GM21786 (cell line): ENCODE results near the gene BLTP2.
"Not testable (repeated sequence)": the region's sequence is repeated elsewhere in the genome, so short reads cannot be mapped to it uniquely, and the experiment has no call there.

Experiments used
- ATAC-seq: cut with Tn5 transposase; IDR thresholded peaks from one replicate; pipeline ENCODE4 v1.9.1; 2021; ENCODE audit not compliant: unreplicated experiment

BLTP2 gene

DNA sequence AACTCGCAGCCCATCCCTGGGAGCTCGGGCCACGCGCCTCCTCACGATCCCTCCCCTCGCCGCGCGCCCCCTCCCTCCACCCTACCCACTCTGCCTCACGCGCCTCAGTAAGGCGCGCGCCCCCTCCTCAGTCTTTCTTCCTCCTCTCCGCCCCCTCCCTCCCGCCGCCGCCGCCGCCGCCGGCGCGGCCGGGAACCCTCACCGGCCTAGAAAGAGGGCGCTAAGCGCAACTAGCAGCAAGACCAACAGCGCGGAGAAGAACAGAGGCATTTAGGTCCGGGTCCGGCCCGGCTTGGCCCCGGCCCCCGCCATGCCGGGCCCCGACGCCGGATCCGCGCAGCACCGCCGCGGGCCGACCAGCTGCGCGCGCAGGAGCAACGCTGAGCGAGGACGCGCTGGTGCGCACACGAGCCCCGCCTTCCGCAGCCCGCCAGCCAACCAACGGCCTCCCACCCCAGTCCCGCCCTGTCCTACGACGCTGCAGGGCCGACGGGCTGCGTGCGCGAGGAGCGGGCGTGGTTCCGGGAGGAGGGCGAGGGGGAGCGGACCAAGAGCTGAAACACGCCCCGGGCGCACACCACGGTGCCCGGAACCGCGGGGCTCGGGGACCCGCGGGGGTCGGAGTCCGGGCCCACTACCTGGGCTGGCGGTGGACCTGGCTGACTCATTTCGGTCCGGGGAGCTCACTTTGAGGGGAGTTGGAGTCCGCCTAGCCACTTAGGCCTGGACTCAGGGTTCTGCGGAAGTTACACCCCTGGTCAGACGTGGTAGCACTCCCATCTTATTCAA, at the start of gene BLTP2:
TSS of gene BLTP2 (minus strand) at position 372 of the 789 bp plus-strand sequence. CDS start at position 270, 102 bp downstream.
- peak; percentile 94 for ATAC-seq

DNA sequence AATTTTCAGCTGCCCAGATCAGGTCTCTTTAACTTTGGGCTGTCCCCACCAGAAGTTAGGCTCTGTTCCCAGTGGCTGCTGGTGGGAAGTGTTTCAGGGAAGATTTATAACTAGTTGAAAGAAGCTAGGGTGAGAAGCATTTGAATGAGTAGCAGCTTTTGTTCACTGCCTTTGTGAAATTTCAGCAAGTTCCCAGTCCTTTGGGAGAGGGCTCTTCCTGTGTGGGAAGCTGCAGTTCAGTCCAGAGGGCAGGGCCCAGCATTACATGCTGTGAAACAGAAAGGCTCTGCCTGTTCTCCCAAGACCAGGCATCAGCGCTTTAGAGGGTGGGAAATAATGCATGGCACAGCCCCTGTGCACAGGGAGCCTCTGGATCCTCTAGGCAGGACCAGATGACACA, 48.9 kb upstream of the BLTP2 start:
- ATAC-seq, result no peak

DNA sequence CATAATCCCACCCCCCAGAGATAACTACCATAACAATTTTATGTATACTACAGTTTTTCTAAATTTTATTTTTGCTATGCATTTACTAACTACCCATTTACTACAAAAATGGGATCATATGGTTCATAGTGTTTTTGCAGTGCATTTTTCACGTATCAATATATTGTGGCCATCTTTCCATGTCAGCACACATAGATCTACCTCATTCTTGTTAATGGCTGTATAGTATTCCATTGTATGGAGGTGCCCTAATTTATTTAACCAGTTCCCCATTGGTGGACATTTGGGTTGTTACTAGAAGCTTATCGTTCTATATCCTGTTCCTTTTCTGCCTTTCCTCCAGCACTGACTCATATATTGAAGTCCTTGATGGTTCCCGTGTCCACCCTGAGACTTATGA, 44.1 kb upstream of the BLTP2 start:
- no peak for ATAC-seq

DNA sequence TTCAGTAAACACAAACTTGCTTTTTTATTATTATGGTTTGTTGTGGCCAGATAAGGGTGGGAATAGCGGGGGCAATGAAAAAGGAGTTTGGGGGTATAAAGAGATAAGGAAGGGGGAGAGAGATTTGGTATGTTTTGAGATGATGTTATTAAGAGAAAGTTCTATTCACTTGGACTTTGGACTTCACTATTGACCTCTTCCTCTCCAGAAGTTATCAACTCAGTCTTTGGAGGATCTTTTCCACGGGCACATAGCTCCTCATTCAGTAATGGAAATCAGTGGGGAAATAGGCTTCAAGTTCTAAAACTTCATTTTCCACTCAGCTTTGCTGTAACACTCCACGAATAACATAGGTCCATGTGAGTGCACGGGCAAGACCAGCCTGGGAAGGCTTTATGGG, 43.5 kb upstream of the BLTP2 start:
- no peak for ATAC-seq

DNA sequence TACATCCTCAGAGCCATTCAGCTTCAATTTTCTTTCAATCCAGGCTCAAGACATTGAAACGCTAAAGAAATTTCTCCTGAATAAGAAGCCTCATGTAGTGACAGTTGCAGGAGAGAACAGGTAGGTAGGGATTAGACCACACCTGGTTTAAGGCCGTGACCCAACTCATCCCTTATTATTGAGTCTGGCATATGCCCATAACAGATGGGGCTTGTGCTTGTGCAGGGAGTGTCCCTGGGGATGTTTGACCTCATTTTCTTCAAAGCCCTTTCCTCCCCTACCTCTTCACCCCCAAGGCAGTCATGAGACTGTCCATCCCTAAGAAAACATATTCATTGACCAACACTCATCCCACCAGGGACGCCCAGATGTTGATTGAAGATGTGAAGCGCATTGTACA, 41.3 kb upstream of the BLTP2 start:
- no peak for ATAC-seq

DNA sequence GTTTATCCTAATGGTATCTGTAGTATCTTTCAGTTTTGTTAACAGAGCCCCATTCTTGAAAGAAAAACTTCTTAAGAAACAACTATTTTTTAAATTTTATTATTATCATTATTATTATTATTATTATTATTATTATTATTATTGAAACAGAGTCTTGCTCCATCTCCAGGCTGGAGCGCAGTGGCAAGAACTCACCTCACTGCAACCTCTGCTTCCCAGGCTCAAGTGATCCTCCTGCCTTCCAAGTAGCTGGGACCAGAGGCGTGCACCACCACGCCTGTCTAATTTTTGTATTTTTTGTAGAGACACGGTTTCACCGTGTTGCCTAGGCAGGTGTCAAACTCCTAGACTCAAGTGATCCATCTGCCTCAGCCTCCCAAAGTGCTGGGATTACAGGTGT, 40.4 kb upstream of the BLTP2 start:
- ATAC-seq, result no peak

DNA sequence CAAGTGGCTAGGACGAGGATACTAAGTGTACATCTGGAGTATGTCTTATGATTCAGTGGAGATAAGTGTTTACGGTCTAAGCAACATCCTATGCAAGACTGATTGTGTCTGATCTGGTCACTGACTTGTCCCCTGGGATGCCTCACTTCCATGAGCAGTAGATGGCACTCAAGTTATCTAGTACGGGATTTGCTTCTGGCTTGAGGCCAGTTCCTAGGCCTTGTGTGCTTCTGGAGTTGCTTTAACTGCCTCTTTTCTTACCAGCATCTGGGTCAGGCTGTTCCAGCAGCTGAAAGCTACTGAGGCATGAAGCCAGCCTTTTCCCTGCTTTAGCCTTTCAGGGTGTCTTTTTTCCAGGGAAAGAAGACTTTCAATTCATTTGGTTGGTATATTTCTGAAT, 40.0 kb upstream of the BLTP2 start:
- ATAC-seq, result no peak

DNA sequence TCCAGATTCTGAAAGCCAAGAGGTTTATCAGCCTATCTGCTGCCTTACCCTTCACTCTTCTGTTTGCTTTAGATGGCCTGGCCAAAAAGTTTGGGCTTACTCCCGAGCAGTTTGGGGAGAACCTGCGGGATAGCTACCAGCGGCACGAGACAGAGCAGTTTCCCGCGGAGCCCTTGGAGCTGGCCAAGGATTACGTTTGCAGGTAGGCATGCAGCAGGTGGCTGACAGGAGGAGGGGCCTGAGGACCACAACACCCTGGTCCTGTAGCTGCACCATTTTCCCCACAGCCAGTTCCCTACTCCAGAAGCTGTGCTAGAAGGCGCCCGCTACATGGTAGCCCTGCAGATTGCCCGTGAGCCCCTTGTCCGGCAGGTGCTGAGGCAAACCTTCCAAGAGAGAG, 37.7 kb upstream of the BLTP2 start:
- no peak for ATAC-seq

DNA sequence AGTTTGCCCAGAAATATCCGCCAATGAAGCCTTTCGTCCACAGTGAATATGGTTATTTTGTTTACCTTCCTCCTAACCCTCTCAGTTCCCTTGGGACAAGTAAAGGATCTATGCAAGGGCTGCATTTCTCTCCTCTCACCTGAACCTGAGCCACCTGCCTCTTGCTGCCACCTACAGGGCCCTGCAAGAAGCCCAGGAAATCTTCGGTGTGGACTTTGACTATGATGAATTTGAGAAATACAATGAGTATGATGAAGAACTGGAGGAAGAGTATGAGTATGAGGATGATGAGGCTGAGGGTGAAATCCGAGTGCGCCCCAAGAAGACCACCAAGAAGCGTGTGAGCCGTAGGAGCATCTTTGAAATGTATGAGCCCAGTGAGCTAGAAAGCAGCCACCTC, 31.0 kb upstream of the BLTP2 start:
- no peak for ATAC-seq

DNA sequence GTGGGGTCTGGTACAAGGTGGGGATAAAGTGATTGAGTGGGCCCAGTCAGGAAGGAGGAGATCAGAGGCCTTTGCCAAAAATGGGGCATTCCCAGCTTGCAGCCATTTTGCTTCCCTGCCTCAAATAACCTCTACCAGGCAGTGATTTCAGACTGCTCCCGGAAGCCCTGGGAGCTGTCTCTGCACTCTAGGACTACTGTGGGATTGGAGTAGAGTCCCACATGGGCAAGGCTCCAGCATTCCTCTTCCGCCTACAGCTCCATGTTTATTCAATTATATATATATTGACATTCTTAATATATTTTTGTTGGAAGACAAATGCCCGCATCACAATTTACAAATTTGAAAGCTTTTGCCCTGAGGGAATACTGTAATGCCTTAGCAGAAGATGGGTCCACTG, 30.5 kb upstream of the BLTP2 start:
- no peak for ATAC-seq

DNA sequence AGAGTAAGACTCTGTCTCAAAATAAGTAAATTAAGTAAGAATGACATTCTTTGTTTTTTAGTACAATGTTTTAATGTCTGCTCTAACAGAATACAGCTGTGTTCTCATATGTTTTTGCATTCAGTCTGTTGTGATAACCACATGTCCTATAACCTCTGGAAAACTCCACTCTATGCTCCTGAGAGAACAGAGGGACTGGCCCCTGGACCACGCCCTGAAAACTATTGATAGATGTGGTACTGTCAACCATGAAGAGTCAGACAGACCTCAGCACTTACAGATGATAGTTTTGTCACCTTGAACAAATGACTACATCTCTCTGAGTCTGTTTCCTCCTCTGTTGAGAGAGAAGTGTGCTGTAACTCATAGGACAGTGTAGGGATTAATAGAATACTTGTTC, 25.0 kb upstream of the BLTP2 start:
- ATAC-seq, result no peak

DNA sequence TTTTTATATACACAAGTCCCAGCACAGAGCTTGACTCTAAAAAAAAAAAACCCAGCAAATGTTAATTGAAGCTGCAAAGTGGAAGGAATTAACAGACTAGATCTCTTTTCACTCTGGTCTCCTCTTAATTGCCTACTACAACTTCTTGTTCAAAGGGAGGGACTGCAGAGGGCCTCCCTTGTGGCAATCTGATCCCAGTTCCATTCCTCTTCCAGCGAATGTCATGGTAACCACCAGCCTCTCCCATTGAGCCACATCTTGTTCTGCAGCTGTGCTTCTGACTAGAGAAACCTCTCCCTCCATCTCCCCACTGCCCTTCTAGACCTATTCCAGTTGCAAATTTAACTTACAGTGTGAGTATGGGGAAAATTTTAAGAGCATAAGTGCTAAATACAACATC, 22.9 kb upstream of the BLTP2 start:
- ATAC-seq, result no peak

DNA sequence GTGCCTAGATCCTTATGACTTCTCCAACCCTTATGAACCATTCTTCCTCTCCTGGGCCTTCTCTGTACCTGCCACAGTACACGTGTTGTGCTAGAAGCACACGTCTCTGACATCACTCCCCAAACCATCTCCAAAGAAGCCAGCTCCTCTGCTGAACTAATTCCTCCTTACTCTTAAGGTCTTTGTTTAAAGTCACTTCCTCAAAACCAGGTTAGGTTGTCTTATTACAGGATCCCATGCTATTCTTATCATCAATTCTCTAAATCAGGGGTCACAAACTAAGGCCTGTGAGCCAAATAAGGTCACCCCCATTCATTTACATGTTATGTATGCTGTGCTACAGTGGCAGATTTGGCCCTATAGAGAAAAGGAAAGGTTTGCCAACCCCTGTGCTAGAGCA, 21.0 kb upstream of the BLTP2 start:
- ATAC-seq, result no peak

DNA sequence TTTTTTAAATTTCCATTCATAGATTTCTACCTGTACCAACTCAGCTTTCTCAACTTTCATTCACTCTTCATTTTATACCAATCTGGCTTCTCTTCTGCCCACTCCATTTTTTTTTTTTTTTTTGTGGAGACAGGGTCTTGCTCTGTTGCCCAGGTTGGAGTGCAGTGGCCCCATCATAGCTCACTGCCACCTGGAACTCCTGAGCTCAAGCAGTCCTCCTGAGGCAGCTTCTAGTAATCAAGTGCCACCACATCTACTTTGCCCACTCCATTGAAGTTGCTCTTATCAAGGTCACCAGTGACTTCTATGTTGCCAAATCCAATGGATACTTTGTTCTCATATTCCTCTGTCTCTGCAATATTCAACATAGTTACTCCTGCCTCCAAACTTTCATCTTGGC, 18.8 kb upstream of the BLTP2 start:
- ATAC-seq, result no peak

DNA sequence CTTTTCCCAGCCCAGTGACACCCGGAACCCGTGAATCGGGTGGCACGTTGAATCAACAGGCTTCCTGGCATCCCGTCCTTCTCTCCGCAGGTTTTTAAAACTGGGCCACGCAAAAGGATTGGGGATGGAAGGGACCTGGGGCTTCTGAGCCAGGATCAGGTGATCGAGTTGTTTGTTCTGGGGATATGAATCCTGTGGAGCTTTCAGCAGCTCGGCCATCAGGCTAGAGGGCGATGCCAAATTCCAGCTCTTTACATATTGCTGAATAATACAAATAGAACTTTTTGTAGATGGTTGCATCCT, 17.5 kb upstream of the BLTP2 start:
- no peak for ATAC-seq

DNA sequence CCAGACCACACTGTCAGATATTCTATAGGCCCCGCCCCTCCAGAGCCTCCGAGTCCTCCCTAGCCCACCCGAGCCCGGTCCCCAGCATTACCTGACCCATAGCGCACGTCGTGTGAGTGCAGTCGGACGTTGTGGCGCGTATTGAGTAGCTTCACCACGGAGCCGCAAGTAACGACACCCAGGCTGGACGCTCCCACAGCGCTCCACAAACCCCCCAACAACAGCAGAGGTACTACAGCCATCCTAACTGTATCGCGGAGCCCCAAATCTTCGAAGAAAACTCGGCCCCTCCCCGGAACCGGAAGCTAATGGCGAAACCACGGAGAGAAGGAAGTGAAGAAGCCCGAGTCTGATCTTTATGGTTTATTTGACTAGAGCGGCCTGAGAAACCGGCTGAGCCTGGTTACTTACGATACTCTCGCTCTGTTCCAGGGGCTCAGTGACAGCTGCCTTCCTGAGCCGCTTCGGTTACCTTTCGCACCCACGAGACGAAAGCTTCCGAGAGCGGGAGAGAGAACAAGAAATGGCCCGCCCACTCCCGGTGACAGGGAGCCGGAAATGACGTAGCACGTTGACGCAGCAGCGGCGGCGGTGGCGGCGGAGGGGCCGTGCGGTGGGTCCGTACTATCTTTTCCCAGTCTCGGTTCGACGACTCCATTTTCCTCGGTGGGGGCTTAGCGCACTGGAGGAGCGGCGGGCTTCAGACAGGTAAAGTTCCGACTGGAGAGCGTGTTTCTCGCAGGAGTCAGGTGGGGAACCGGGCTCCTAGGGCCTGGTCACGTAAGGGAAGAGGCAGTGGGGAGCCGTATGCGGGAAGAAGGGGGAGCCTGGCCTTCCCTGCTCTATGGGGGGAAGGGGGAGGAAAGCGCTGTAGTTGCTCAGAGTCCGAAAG, 16.9 kb upstream of the BLTP2 start, which contains the start of the genes SDF2 and SUPT6H:
TSS of gene SDF2 (minus strand) at position 272 of the 892 bp plus-strand sequence. CDS start at position 242, 30 bp downstream.
TSS of gene SUPT6H (plus strand) at position 571 of the 892 bp plus-strand sequence. CDS start 11,197 bp downstream, outside the sequence.
- peak; percentile 81 for ATAC-seq

DNA sequence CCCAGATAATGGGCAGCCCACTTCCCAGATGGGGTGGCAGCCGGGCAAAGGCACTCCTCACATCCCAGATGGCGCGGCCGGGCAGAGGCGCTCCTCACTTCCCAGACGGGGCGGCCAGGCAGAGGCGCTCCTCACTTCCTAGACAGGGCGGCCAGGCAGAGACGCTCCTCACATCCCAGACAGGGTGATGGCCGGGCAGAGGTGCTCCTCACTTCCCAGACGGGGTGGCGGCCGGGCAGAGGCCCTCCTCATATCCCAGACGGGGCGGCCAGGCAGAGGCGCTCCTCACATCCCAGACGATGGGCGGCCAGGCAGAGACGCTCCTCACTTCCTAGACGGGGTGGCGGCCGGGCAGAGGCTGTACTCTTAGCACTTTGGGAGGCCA, 14.5 kb upstream of the BLTP2 start:
- not testable (repeated sequence) for ATAC-seq

DNA sequence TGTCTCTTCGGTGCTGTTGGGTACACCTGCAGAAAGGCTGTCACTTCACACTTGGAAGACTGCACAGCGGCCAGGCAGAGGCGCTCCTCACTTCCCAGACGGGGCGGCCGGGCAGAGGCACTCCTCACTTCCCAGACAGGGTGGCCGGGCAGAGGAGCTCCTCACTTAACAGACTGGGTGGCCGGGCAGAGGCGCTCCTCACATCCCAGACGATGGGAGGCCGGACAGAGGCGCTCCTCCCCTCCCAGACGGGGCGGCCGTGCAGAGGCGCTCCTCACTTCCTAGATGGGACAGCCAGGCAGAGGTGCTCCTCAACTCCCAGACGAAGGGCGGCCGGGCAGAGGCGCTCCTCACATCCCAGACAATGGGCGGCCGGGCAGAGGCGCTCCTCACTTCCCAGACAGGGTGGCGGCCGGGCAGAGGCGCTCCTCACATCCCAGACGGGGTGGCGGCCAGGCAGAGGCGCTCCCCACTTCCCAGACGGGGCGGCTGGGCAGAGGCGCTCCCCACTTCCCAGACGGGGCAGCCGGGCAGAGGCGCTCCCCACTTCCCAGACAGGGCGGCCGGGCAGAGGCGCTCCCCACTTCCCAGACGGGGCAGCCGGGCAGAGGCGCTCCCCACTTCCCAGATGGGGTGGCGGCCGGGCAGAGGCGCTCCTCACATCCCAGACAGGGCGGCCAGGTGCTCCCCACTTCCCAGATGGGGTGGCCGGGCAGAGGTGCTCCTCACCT, 14.0 kb upstream of the BLTP2 start:
- ATAC-seq, result not testable (repeated sequence)

DNA sequence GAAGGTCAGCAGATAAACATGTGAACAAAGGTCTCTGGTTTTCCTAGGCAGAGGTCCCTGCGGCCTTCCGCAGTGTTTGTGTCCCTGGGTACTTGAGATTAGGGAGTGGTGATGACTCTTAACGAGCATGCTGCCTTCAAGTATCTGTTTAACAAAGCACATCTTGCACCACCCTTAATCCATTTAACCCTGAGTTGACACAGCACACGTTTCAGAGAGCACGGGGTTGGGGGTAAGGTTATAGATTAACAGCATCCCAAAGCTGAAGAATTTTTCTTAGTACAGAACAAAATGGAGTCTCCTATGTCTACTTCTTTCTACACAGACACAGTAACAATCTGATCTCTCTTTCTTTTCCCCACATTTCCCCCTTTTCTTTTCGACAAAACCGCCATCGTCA, 13.4 kb upstream of the BLTP2 start:
- not testable (repeated sequence) for ATAC-seq

DNA sequence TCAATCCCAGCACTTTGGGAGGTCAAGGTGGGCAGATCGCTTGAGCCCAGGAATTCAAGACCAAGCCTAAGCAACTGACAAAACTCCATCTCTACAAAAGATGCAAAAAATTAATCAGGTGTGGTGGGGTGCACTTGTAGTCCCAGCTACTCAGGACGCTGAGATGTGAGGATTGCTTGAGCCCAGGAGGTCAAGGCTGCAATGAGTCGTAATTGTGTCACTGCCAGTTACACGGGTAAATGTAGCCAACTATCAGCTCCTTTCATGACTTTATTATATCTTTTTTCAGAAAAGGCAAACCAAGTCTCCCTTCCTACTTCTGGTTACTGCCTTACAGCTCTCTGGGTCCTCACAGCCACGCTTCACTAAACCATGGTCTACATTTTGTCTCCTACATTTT, 12.8 kb upstream of the BLTP2 start:
- no peak for ATAC-seq

DNA sequence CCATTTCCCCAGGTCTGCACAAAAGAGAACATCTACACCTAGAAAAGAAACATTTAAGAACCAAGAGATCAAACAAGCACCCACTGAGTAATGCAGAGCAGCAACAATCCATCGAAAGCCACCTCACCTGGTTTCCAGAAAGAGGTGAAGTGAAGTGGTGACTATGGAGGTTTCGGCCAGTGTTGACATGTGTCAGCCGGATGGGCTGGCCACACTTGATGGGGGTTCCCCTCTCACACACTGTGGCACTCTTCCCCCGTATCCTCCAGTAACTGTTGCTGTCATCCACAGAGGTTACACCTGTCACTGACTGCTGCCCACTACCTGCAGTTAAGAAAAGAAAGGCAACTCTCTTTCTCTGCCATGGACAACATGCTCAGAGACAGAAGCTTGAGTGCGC, 10.2 kb upstream of the BLTP2 start:
- ATAC-seq, result no peak
